ENCODE measurements around the gene R3HDM1.
"Not testable (repeated sequence)": the region's sequence is repeated elsewhere in the genome, so short reads cannot be mapped to it uniquely, and the experiment has no call there.

Gene R3HDM1

GRCh38 chr2:135694711-135695110 is 163.4 kb downstream of the R3HDM1 start:
- no peak for DNase-seq (ENCODE audit: extremely low spot score, insufficient read length, low read depth)
- no peak for FAIRE-seq

GRCh38 chr2:135698838-135699237 is 167.6 kb downstream of the R3HDM1 start:
- FAIRE-seq, result no peak
- no peak for DNase-seq (ENCODE audit: extremely low spot score, insufficient read length, low read depth)

GRCh38 chr2:135701442-135701841 is 170.2 kb downstream of the R3HDM1 start:
- no peak for DNase-seq (ENCODE audit: extremely low spot score, insufficient read length, low read depth)
- no peak for FAIRE-seq

- no peak for FAIRE-seq
- DNase-seq (ENCODE audit: extremely low spot score, insufficient read length, low read depth), result no peak
Observed at GRCh38 chr2:135703300-135703699, 172.0 kb downstream of the R3HDM1 start.

GRCh38 chr2:135704075-135704474 is 172.8 kb downstream of the R3HDM1 start:
- not testable (repeated sequence) for FAIRE-seq; DNase-seq (ENCODE audit: extremely low spot score, insufficient read length, low read depth)

GRCh38 chr2:135708159-135708558 is 176.9 kb downstream of the R3HDM1 start:
- DNase-seq (ENCODE audit: extremely low spot score, insufficient read length, low read depth), result no peak
- FAIRE-seq, result no peak

- peak; percentile 79 for FAIRE-seq
- peak; percentile 43 for DNase-seq (ENCODE audit: extremely low spot score, insufficient read length, low read depth)
Observed at GRCh38 chr2:135709992-135710391, 178.7 kb downstream of the R3HDM1 start.

GRCh38 chr2:135715086-135715485 is 183.8 kb downstream of the R3HDM1 start:
- DNase-seq (ENCODE audit: extremely low spot score, insufficient read length, low read depth); FAIRE-seq: not testable (repeated sequence)

- DNase-seq (ENCODE audit: extremely low spot score, insufficient read length, low read depth) (no peak), FAIRE-seq (no peak)
Observed at GRCh38 chr2:135728064-135728743, 196.9 kb downstream of the R3HDM1 start.

GRCh38 chr2:135732561-135732960 is 201.3 kb downstream of the R3HDM1 start:
- no peak for DNase-seq (ENCODE audit: extremely low spot score, insufficient read length, low read depth)
- no peak for FAIRE-seq

GRCh38 chr2:135733045-135733444 is 201.8 kb downstream of the R3HDM1 start:
- FAIRE-seq (no peak), DNase-seq (ENCODE audit: extremely low spot score, insufficient read length, low read depth) (no peak)

- FAIRE-seq (no peak), DNase-seq (ENCODE audit: extremely low spot score, insufficient read length, low read depth) (no peak)
Observed at GRCh38 chr2:135736546-135736945, 205.3 kb downstream of the R3HDM1 start.

- FAIRE-seq (no peak), DNase-seq (ENCODE audit: extremely low spot score, insufficient read length, low read depth) (no peak)
Observed at GRCh38 chr2:135740206-135740605, 208.9 kb downstream of the R3HDM1 start.

GRCh38 chr2:135741043-135741394 is 209.7 kb downstream of the R3HDM1 start:
- no peak for FAIRE-seq
- no peak for DNase-seq (ENCODE audit: extremely low spot score, insufficient read length, low read depth)

- FAIRE-seq, result peak; percentile 97
- DNase-seq (ENCODE audit: extremely low spot score, insufficient read length, low read depth), result peak; percentile 84
Observed at GRCh38 chr2:135741395-135742324, 210.4 kb downstream of the R3HDM1 start, which contains the start of gene UBXN4. Gene UBXN4 (plus strand): TSS chr2:135741855. CDS start chr2:135741930, 75 bp downstream.

- FAIRE-seq, result peak; percentile 75
- peak; percentile 8 for DNase-seq (ENCODE audit: extremely low spot score, insufficient read length, low read depth)
Observed at GRCh38 chr2:135742325-135742757, 211.1 kb downstream of the R3HDM1 start.

GRCh38 chr2:135743860-135744259 is 212.6 kb downstream of the R3HDM1 start:
- FAIRE-seq, result no peak
- no peak for DNase-seq (ENCODE audit: extremely low spot score, insufficient read length, low read depth)

GRCh38 chr2:135744760-135745314 is 213.6 kb downstream of the R3HDM1 start:
- FAIRE-seq (peak; percentile 81), DNase-seq (ENCODE audit: extremely low spot score, insufficient read length, low read depth) (peak; percentile 3)

- FAIRE-seq, result no peak
Observed at GRCh38 chr2:135745545-135745944, 214.3 kb downstream of the R3HDM1 start.

GRCh38 chr2:135755573-135755972 is 224.3 kb downstream of the R3HDM1 start:
- no peak for DNase-seq (ENCODE audit: extremely low spot score, insufficient read length, low read depth)
- FAIRE-seq, result no peak

More at GRCh38 chr2:135745545-135745944, 214.3 kb downstream of the R3HDM1 start:
- no peak for DNase-seq (ENCODE audit: extremely low spot score, insufficient read length, low read depth)

- DNase-seq (ENCODE audit: extremely low spot score, insufficient read length, low read depth) (no peak), FAIRE-seq (no peak)
Observed at GRCh38 chr2:135756692-135757091, 225.4 kb downstream of the R3HDM1 start.

All from GM18507 (cell line).